Activated CD4-positive, alpha-beta T cell treated with anti-CD3 and anti-CD28 coated beads, Interleukin-2, Interleukin-4, amounts not matched to agents 100 ng/mL and 50 ng/mL, durations not matched to agents 16 hours and 8 hours (primary cell): ENCODE data around the gene GAK.

ENCODE experiments used
- DNase-seq: peaks from one replicate; pipeline ENCODE4 v3.0.0-alpha.2; 2020; ENCODE audit warnings: low spot score

Gene GAK

DNA sequence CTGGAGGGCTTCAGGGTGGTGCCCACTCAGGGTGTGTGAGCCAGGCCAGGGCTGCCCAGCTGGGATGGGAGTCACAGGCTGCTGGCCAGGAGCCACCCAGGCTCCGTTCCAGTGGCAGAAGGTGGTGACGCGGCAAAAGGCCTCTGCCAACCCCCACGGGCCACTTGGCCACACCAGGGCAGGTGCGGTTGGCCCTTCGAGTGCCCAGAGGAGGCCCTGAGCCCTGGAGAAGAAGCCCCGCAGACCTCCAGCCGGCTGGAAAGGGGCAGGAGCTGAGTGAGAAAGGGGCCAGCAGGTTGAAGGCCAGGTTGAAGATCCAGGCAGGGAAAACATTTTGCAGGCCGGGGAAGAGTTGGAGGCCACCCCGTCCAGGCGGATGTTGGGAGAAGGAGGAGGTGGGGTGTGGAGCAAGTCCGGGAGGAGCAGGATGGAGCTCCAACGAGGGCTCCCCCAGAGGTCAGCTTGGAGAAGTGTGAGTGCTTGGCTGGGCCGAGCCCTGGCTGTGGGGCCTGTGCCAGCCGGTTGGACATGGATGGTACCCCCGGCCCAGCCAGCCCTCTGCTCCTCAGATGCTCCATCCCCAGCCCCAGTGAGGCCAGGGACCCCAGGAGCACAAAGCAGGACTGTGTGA lies 103.4 kb downstream of the GAK start:
- DNase-seq, result no peak

- DNase-seq, result no peak
These were observed 104.7 kb downstream of the GAK start for GRCh38 chr4:827209-828081.

DNA sequence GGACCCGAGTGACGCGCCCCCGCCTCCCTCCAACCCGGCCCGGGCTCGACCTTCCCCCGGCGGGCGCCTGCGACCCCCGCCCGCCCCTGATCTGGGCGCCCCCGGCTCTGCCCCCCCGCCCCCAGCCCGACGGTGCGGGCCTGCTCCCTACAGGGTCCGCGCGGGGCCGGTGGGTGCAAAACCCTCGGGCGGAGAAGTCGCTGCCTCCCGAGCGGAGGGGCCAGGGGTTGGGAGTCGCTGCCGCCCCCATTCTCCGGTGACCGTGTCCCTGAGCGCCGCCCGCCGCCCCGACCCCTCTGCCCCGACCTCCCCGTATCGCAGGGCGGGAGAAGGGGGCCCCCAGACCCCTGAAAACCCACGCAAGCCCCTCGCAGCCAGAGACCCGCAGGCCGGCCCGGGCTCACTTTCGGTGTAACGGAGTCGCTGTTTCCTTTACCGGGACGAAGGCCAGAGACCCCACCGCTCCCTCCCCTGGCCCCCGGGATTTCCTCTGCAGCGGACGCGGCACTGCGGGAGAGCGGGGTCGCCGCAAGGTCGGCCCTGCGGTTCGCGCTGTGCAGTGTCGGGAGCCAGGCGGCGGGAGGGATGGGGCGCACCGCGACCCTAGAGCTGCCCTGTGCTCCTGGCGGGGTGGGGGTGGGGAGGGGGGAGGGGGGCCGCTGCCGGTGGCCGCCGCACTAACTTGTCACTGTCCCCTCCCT lies 105.5 kb downstream of the GAK start:
- no peak for DNase-seq

GRCh38 chr4:825971-826330 lies 106.2 kb downstream of the GAK start, which contains the start of gene CPLX1:
Gene CPLX1, minus strand, starts transcription at chr4:826129. Its CDS starts 1,607 bp downstream, at chr4:824522.
- no peak for DNase-seq

- DNase-seq, result no peak
These were observed 106.8 kb downstream of the GAK start for GRCh38 chr4:825063-825970.

- no peak for DNase-seq
These were observed 107.6 kb downstream of the GAK start for GRCh38 chr4:824461-825062.

GRCh38 chr4:823761-824460 lies 108.2 kb downstream of the GAK start:
- no peak for DNase-seq

DNA sequence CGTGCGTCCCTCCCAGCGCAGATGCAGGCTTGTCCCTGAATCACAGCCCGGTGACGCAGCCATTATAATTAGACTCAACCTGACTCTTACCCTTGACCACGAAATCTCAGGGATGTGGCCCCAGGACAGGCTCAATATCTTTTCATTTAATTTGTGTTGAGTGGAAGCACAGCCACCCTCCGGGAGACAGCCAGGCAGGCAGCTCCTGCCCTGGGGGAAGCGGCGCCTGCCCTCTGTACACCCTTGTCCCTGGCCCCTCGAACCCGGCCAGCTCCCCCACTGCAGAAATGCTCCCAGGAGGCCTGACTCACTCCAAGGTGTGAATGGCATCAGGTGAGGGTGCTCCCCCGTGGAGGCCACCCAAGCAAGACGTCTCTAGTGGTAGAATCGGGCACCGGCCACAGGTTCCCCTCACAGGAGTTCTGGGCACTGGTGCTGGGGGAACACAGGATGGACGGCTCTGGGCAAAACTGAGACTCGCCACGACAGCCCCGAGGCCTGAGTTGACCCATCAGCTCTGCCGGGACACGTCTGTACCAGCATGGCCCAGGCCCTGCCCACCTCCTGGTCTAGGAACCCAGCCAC lies 108.8 kb downstream of the GAK start:
- DNase-seq, result no peak

DNA sequence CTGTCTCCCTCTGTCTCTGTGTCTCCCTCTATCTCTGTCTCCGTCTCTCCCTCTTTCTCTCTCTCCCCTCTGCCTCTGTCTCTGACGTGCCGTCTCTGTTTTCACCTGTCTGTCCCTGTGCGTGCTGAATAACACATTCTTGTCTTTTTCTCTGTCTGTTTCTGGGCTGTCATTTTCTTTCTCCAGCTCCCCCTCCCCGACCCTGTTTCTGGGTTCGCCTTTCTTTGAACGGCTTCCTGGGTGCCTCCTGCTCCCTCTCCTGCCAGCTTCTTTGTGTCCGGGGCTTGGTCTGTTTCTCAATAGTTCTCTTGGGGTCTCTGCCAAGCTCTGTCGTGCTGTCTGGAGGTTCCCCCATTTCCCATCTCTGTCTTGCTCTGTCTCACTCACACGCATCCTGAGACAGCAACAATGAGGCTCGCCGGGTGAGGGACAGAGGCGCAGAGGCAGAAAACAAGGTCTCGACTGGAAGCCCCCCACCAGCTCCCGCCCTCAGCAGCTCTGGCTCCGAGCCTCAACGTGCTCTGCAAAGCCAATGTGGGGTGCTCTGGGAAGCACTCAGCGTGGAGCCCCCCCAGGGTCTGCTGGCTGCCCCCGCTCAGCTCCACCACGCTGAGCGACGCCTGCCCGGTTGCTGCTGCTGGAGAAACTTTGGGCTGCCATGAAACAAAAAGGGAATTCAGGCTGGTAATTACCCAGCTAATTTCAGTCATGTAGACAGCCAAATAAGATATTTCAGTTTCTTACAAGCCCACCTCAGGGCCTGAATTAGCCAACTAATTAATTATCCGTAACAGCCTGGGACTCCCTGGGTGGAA lies 109.5 kb downstream of the GAK start:
- no peak for DNase-seq

DNA sequence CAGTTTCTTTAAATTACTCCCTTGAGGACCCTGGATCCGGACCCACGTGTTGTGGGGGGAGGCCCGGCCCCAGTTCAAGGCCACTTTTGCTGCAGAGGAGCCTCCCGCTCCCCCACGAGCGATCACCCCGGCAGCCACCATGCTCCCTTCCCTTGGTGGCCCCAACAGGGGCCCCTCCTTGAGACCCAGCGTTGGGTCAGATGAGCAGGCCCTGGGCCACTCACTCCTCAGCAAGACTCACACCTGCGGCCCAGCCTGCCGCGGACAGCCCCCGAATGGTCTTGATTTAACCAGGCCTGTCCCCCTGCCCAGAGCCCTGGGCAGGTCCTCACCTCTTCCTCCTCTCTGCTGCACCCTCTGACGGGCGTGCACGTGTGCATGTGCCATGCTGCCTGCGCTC lies 110.5 kb downstream of the GAK start:
- DNase-seq, result no peak

- no peak for DNase-seq
These were observed 110.9 kb downstream of the GAK start for GRCh38 chr4:821181-821591.

- DNase-seq, result no peak
These were observed 111.6 kb downstream of the GAK start for GRCh38 chr4:820230-821172.

GRCh38 chr4:819401-820229 lies 112.5 kb downstream of the GAK start:
- no peak for DNase-seq

DNA sequence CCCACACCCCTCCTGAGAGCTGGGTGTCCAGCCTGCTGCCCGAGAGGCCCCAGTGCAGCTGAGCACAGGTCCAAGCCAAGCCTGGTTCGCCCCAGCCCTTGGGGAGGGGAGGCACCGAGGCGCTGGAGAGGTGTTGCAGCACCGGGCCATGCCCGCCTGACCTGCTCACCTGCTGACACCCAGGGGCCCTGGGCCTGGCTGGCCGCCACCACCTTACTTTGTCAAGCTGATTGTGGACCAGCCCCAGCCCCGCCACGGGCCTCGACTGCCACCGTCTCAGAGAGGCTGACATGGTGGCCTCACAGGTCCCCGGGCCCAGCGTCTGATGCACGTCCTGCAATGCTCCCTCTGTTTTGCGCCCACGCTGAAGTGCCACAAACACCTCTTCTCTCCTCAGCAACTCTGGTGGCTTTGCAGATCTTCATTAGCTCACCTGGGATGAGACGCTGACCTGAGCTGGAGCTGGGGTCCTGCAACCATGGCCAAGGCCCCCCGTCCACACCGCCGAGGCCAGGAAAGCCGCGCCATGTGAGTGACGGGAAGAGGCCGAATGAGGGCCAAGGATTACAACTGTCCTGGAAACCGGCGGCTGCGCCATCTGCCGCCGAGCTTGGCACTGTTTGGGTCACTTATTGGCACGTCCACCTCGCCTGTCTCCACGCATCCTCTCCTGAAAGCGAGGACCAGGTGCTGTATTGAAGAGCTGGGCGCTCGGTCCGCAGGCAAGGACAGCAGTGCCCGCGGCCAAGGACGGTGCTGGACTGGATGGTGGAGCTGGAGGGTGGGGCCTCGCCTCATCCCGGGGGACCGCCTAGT lies 113.8 kb downstream of the GAK start:
- no peak for DNase-seq

DNA sequence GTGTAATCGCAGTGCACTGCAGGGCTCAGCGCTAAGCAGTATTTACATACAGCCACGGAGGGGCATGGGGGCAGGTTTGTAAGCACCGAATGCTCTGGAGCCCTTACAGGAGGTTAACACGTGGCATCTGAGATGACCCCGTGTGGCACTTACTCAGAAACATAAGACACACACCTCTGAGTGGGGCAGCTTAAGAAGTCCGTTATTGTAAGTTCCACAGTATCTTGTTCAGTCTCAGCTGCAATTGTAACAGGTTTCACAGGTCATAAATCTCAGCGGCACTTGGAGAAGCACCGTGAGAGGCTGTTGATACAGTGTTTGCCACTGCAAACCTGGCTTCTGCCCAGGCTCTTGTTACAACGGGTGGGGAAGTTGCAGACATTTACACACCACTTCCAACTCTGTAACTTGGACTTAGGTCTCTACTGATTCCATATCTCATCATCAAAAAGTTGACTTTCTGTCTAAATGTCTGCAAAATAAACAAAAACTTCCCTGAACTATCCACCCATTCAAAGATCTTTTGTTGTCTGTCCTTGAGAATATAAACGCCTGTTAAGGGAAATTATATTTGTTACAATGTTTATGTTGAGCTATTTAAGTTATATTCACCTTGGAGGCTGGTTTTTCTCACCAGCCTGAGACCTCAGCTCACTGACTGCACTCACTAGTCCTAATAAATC lies 116.5 kb downstream of the GAK start:
- no peak for DNase-seq

DNA sequence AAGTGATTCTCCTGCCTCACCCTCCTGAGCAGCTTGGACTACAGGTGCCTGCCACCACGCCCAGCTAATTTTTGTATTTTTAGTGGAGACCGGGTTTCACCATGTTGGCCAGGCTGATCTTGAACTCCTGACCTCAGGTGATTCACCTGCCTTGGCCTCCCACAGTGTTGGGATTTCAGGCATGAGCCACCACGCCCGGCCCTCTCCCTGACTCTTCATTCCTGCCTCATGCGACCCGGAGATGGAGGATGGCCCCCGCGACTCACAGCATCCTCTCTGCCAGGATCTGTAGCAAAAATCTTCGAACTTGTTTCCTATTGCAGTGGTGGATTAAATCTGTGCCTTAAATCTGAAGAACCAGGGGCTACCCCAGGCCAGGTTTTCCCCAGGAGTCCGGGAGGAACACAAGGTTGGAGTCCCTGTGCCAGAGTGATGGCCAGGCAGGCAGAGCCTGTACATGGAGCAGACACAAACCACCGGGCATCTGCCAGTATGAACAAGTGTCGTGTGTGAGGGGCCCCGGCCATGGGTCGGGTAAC lies 117.7 kb downstream of the GAK start:
- DNase-seq, result no peak
